HG03025 (cell line): ENCODE data around the gene XRCC4.
"Not testable (repeated sequence)": the region's sequence is repeated elsewhere in the genome, so short reads cannot be mapped to it uniquely, and the experiment has no call there.

ENCODE experiments used
- ATAC-seq: cut with Tn5 transposase; IDR thresholded peaks from one replicate; pipeline ENCODE4 v1.9.1; 2021; ENCODE audit warnings: mild to moderate bottlenecking, moderate library complexity; ENCODE audit not compliant: unreplicated experiment, low FRiP score

XRCC4 gene

GRCh38 chr5:83331842-83332241 lies 254.5 kb downstream of the XRCC4 start:
- ATAC-seq: no peak

- ATAC-seq: no peak
Measured at GRCh38 chr5:83337453-83338035, 260.2 kb downstream of the XRCC4 start.

GRCh38 chr5:83340511-83340918 lies 263.2 kb downstream of the XRCC4 start:
- ATAC-seq: peak; percentile 76

GRCh38 chr5:83341815-83342334 lies 264.5 kb downstream of the XRCC4 start:
- no peak for ATAC-seq

- no peak for ATAC-seq
Measured at GRCh38 chr5:83342465-83342864, 265.1 kb downstream of the XRCC4 start.

- no peak for ATAC-seq
Measured at GRCh38 chr5:83343299-83343698, 266.0 kb downstream of the XRCC4 start.

- ATAC-seq: no peak
Measured at GRCh38 chr5:83345423-83345822, 268.1 kb downstream of the XRCC4 start.

GRCh38 chr5:83348281-83348780 lies 271.0 kb downstream of the XRCC4 start:
- ATAC-seq: no peak

- no peak for ATAC-seq
Measured at GRCh38 chr5:83353231-83353630, 275.9 kb downstream of the XRCC4 start.

- no peak for ATAC-seq
Measured at GRCh38 chr5:83353774-83354173, 276.4 kb downstream of the XRCC4 start.

GRCh38 chr5:83354958-83355357 lies 277.6 kb downstream of the XRCC4 start:
- ATAC-seq: no peak

GRCh38 chr5:83355482-83356014 lies 278.2 kb downstream of the XRCC4 start:
- not testable (repeated sequence) for ATAC-seq

GRCh38 chr5:83357621-83358231 lies 280.4 kb downstream of the XRCC4 start:
- ATAC-seq: no peak

GRCh38 chr5:83360573-83360972 lies 283.2 kb downstream of the XRCC4 start:
- ATAC-seq: no peak

GRCh38 chr5:83362526-83362925 lies 285.2 kb downstream of the XRCC4 start:
- no peak for ATAC-seq

GRCh38 chr5:83363111-83363885 lies 286.0 kb downstream of the XRCC4 start:
- ATAC-seq: no peak

GRCh38 chr5:83363886-83364275 lies 286.5 kb downstream of the XRCC4 start:
- no peak for ATAC-seq

- ATAC-seq: peak; percentile 67
Measured at GRCh38 chr5:83364312-83365299, 287.3 kb downstream of the XRCC4 start.

- ATAC-seq: no peak
Measured at GRCh38 chr5:83368319-83368718, 291.0 kb downstream of the XRCC4 start.

GRCh38 chr5:83368835-83369234 lies 291.5 kb downstream of the XRCC4 start:
- peak; percentile 31 for ATAC-seq
